DMS153 (cell line): Measurements from ENCODE around the gene NFS1.
"Not testable (repeated sequence)": the region's sequence is repeated elsewhere in the genome, so short reads cannot be mapped to it uniquely, and the experiment has no call there.

ENCODE experiments used
- DNase-seq: peaks from one replicate; lab custom pipeline; 2025; lab: John Stamatoyannopoulos, UW

The NFS1 gene

GRCh38 chr20:35729836-35730582 lies 30.9 kb upstream of the NFS1 start:
- no peak for DNase-seq

- no peak for DNase-seq
Measured at GRCh38 chr20:35729283-35729807, 30.2 kb upstream of the NFS1 start.

- no peak for DNase-seq
Measured at GRCh38 chr20:35726842-35727711, 27.9 kb upstream of the NFS1 start.

GRCh38 chr20:35724321-35725230 lies 25.4 kb upstream of the NFS1 start:
- no peak for DNase-seq

GRCh38 chr20:35723652-35724320 lies 24.6 kb upstream of the NFS1 start:
- DNase-seq: not testable (repeated sequence)

GRCh38 chr20:35723275-35723639 lies 24.1 kb upstream of the NFS1 start:
- DNase-seq: not testable (repeated sequence)

GRCh38 chr20:35721621-35722020 lies 22.5 kb upstream of the NFS1 start:
- DNase-seq: no peak

- DNase-seq: no peak
Measured at GRCh38 chr20:35721219-35721618, 22.1 kb upstream of the NFS1 start.

- no peak for DNase-seq
Measured at GRCh38 chr20:35720165-35721123, 21.3 kb upstream of the NFS1 start.

GRCh38 chr20:35719717-35720116 lies 20.6 kb upstream of the NFS1 start:
- no peak for DNase-seq

- DNase-seq: no peak
Measured at GRCh38 chr20:35718972-35719635, 20.0 kb upstream of the NFS1 start.

- not testable (repeated sequence) for DNase-seq
Measured at GRCh38 chr20:35718321-35718720, 19.2 kb upstream of the NFS1 start.

GRCh38 chr20:35716330-35716729 lies 17.2 kb upstream of the NFS1 start:
- DNase-seq: no peak

- DNase-seq: no peak
Measured at GRCh38 chr20:35715652-35716051, 16.5 kb upstream of the NFS1 start.

- no peak for DNase-seq
Measured at GRCh38 chr20:35714127-35714526, 15.0 kb upstream of the NFS1 start.

- DNase-seq: not testable (repeated sequence)
Measured at GRCh38 chr20:35713120-35713519, 14.0 kb upstream of the NFS1 start.

- no peak for DNase-seq
Measured at GRCh38 chr20:35711588-35712209, 12.5 kb upstream of the NFS1 start.

GRCh38 chr20:35710884-35711587 lies 11.9 kb upstream of the NFS1 start:
- no peak for DNase-seq

- no peak for DNase-seq
Measured at GRCh38 chr20:35710039-35710438, 10.9 kb upstream of the NFS1 start.
